ENCODE data around the gene NELFE. TPM values are rescaled to one million over a fixed set of nuclear protein-coding genes. Genes with fewer than 3 reads are reported as not detected.
"Not testable (repeated sequence)": the region's sequence is repeated elsewhere in the genome, so short reads cannot be mapped to it uniquely, and the experiment has no call there.

The NELFE gene, protein sequence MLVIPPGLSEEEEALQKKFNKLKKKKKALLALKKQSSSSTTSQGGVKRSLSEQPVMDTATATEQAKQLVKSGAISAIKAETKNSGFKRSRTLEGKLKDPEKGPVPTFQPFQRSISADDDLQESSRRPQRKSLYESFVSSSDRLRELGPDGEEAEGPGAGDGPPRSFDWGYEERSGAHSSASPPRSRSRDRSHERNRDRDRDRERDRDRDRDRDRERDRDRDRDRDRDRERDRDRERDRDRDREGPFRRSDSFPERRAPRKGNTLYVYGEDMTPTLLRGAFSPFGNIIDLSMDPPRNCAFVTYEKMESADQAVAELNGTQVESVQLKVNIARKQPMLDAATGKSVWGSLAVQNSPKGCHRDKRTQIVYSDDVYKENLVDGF
- total RNA-seq = 67.2 and 71.8 TPM in 2 replicates
- long read RNA-seq, transcript NELFE-208 (10 exons, 1,543 nt) = minor isoform, 6 of 146 reads
- long read RNA-seq, transcript NELFE-202 (11 exons, 1,584 nt) = major isoform, 94 of 146 reads
- long read RNA-seq, partial matches to known transcripts = 13 of 146 reads
- long read RNA-seq, other reads (novel, unspliced or antisense) = 33 of 146 reads

DNA sequence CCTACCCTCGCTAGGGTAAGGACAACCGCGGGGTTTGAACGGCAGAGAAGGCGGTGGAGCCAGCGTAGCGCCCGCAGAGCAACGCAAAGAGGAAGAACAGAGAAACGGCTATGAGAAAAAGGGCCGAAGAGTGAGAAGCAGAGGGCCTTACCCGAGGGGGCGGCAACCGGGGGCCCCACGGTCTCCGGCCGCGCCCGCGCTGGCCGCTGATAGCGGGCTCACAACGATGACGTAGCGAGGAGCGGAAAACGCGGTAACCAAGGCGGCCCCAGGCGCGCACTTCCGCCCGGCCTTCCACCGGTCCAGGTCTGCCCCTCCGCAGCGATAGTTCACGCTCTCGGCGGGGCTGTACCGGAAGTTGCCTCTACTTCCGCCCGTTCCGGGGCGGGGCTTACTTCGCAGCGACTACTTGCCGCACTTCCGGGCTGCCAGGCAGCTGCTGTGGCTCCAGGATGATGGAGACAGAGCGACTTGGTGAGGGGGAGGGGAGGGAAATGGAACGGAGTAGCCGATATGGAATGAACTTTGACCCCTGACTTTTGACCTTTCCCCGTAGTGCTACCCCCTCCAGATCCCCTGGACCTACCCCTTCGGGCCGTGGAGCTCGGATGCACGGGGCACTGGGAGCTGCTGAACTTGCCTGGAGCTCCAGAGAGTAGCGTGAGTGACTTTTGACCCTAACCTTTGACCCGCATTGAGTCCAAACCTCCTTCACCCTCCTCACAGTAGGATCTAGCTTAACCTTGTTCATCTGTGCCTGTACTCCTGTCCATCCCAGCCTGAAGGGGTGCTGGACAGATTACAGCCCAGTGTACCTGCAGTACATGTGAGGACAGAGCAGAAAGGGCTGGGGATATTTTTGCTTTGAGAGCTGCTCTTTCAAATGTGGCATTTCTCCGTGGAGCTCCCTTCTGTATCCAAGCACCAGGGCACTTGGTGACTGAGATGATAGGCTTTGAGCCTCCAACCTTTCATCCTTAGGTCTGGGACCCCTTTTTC, at the start of gene NELFE, which contains the start of gene SKIC2:
Gene NELFE (minus strand): TSS at position 231 of the 999 bp plus-strand sequence. CDS start 525 bp downstream, outside the sequence.
Gene SKIC2 (plus strand): TSS at position 435 of the 999 bp plus-strand sequence. CDS start 18 bp downstream, at position 453.
- DNase-seq (ENCODE audit: low spot score, unreplicated experiment) = peak; percentile 95
- TF ChIP-seq, protein P1, sequence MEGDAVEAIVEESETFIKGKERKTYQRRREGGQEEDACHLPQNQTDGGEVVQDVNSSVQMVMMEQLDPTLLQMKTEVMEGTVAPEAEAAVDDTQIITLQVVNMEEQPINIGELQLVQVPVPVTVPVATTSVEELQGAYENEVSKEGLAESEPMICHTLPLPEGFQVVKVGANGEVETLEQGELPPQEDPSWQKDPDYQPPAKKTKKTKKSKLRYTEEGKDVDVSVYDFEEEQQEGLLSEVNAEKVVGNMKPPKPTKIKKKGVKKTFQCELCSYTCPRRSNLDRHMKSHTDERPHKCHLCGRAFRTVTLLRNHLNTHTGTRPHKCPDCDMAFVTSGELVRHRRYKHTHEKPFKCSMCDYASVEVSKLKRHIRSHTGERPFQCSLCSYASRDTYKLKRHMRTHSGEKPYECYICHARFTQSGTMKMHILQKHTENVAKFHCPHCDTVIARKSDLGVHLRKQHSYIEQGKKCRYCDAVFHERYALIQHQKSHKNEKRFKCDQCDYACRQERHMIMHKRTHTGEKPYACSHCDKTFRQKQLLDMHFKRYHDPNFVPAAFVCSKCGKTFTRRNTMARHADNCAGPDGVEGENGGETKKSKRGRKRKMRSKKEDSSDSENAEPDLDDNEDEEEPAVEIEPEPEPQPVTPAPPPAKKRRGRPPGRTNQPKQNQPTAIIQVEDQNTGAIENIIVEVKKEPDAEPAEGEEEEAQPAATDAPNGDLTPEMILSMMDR (IDR thresholded peaks at IDR 0.05; ENCODE audit: unreplicated experiment) = no peak
- H3K4me3 Mint-ChIP-seq (ENCODE audit: low read depth) = peak within 1 kb of the TSS; percentile 98
- H3K27ac Mint-ChIP-seq = peak within 1 kb of the TSS; percentile 98
- H3K27me3 Mint-ChIP-seq = no peaks in the 10 kb centered on the region
- H3K4me1 Mint-ChIP-seq (ENCODE audit: low read depth) = peaks cover 19% of the 10 kb centered on the region
- peaks cover 20% of the 10 kb centered on the region for H3K36me3 Mint-ChIP-seq (ENCODE audit: insufficient read depth)
- no peaks in the 10 kb centered on the region for H3K9me3 Mint-ChIP-seq (ENCODE audit: low read depth)

DNA sequence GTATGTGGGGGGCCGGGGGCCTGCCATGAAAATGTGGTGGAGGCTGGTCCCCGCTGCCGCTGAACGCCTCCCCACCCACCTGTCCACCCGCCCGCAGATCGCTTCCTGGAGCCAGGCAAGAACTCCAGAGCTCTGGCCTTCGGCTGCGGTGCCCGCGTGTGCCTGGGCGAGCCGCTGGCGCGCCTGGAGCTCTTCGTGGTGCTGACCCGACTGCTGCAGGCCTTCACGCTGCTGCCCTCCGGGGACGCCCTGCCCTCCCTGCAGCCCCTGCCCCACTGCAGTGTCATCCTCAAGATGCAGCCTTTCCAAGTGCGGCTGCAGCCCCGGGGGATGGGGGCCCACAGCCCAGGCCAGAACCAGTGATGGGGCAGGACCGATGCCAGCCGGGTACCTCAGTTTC, 49.3 kb upstream of the NELFE start:
- not testable (repeated sequence) for H3K27me3 Mint-ChIP-seq; H3K4me1 Mint-ChIP-seq (ENCODE audit: low read depth); H3K36me3 Mint-ChIP-seq (ENCODE audit: insufficient read depth); H3K9me3 Mint-ChIP-seq (ENCODE audit: low read depth); DNase-seq (ENCODE audit: low spot score, unreplicated experiment); H3K4me3 Mint-ChIP-seq (ENCODE audit: low read depth); H3K27ac Mint-ChIP-seq

DNA sequence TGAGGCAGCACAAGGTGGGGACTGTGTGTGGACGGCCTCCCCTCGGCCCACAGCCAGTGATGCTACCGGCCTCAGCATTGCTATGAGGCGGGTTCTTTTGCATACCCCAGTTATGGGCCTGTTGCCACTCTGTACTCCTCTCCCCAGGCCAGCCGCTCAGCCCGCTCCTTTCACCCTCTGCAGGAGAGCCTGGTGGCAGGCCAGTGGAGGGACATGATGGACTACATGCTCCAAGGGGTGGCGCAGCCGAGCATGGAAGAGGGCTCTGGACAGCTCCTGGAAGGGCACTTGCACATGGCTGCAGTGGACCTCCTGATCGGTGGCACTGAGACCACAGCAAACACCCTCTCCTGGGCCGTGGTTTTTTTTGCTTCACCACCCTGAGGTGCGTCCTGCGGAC, 48.3 kb upstream of the NELFE start:
- DNase-seq (ENCODE audit: low spot score, unreplicated experiment); H3K27me3 Mint-ChIP-seq; H3K27ac Mint-ChIP-seq; H3K4me3 Mint-ChIP-seq (ENCODE audit: low read depth); H3K9me3 Mint-ChIP-seq (ENCODE audit: low read depth); H3K36me3 Mint-ChIP-seq (ENCODE audit: insufficient read depth); H3K4me1 Mint-ChIP-seq (ENCODE audit: low read depth): not testable (repeated sequence)

DNA sequence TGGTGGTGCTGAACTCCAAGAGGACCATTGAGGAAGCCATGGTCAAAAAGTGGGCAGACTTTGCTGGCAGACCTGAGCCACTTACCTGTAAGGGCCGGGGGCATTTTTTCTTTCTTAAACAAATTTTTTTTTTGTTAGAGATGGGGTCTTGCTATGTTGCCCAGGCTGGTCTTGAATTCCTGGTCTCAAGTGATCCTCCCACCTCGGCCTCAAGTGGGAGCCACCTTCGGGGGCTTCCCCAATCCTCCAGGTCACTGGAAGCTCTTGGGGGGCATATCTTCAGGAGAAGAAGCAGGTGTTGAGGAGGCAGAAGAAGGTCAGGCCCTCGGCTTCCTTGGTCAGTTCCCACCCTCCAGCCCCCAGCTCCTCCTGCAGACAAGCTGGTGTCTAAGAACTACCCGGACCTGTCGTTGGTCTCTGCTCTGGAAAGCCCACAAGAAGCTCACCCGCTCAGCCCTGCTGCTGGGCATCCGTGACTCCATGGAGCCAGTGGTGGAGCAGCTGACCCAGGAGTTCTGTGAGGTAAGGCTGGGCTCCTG, 47.3 kb upstream of the NELFE start:
- H3K4me3 Mint-ChIP-seq (ENCODE audit: low read depth); H3K4me1 Mint-ChIP-seq (ENCODE audit: low read depth); DNase-seq (ENCODE audit: low spot score, unreplicated experiment); H3K9me3 Mint-ChIP-seq (ENCODE audit: low read depth); H3K36me3 Mint-ChIP-seq (ENCODE audit: insufficient read depth); H3K27ac Mint-ChIP-seq; H3K27me3 Mint-ChIP-seq: not testable (repeated sequence)

DNA sequence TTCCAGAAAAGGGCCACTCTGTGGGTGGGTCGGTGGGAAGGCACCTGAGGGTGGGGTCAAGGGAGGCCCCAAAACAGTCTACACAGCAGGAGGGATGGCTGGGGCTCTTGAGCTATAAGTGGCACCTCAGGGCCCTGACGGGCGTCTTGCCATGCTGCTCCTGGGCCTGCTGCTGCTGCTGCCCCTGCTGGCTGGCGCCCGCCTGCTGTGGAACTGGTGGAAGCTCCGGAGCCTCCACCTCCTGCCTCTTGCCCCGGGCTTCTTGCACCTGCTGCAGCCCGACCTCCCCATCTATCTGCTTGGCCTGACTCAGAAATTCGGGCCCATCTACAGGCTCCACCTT, 46.7 kb upstream of the NELFE start:
- not testable (repeated sequence) for H3K9me3 Mint-ChIP-seq (ENCODE audit: low read depth); H3K4me1 Mint-ChIP-seq (ENCODE audit: low read depth); DNase-seq (ENCODE audit: low spot score, unreplicated experiment); H3K36me3 Mint-ChIP-seq (ENCODE audit: insufficient read depth); H3K27ac Mint-ChIP-seq; H3K4me3 Mint-ChIP-seq (ENCODE audit: low read depth); H3K27me3 Mint-ChIP-seq

DNA sequence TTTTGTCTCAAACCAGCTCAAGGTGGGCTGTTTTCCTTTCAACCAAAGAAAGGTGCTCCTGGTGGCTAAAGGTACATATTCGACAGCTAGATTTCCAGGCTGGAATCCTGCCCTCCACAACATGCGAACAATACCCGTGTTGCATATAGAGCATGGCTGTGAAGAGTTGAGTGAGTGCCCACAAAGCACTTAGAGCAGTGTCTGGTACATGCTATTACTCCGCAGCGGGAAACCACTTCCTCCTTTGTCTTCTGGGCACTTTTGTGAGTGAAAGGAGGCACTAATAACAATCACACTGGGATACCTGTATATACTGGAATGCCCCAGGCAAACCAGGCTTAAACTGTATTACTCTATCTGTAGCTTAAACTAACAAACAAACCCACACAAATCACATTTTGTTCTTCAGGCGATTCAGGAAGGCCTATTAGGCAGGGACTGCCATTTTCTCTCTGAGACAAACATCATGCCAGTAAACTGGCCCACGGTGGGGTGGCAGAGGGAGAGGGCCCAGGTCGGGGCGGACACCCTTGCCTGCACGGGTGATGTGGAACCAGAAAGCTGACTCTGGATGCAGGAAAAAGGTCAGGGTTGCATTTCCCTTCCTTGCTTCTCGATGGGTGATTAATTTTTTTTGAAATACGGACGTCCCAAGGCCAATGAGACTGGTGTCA, 46.2 kb upstream of the NELFE start:
- H3K36me3 Mint-ChIP-seq (ENCODE audit: insufficient read depth); H3K27me3 Mint-ChIP-seq; H3K4me3 Mint-ChIP-seq (ENCODE audit: low read depth); H3K27ac Mint-ChIP-seq; DNase-seq (ENCODE audit: low spot score, unreplicated experiment); H3K9me3 Mint-ChIP-seq (ENCODE audit: low read depth); H3K4me1 Mint-ChIP-seq (ENCODE audit: low read depth): not testable (repeated sequence)

DNA sequence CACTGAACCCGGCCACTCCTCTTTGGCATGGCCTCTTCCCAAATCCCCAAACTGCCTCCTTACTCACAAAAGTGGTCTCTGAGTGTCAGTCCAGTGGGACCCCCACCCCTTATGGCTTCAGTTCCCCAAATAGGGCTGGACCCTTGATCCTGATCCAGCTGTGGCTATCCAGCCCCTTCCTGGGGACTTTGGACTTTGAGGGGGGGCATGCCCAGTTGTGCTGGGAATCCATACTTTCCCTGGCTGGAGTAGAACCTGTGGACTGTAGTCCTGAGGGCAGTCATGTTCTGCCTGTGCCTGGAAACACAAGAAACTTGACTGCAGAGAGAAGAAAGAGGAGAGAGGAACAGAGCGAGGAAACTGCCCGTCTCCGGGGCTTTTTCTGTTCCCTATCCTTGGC, 45.6 kb upstream of the NELFE start:
- H3K4me1 Mint-ChIP-seq (ENCODE audit: low read depth); H3K27me3 Mint-ChIP-seq; H3K9me3 Mint-ChIP-seq (ENCODE audit: low read depth); H3K27ac Mint-ChIP-seq; DNase-seq (ENCODE audit: low spot score, unreplicated experiment); H3K36me3 Mint-ChIP-seq (ENCODE audit: insufficient read depth); H3K4me3 Mint-ChIP-seq (ENCODE audit: low read depth): not testable (repeated sequence)

DNA sequence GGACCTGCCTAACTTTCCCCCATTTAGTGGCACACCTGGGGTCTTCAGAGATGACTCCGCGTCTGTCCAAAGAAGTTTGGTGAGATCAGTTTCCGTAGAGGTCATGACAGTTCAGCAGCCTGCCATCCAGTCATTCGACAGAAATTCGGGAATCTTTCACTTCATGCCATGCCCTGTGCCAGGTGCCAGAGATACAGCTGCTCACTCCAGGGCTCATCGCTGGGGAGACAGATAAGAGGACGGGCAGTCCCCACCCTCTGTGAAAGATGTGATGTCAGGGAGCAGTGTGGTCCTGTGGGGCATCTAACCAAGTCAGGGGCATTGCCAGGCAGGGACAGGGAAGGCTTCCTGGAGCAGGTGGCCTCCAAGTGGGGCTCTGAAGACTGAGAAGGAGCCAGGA, 44.5 kb upstream of the NELFE start:
- not testable (repeated sequence) for H3K36me3 Mint-ChIP-seq (ENCODE audit: insufficient read depth); H3K4me3 Mint-ChIP-seq (ENCODE audit: low read depth); H3K27me3 Mint-ChIP-seq; DNase-seq (ENCODE audit: low spot score, unreplicated experiment); H3K27ac Mint-ChIP-seq; H3K4me1 Mint-ChIP-seq (ENCODE audit: low read depth); H3K9me3 Mint-ChIP-seq (ENCODE audit: low read depth)

DNA sequence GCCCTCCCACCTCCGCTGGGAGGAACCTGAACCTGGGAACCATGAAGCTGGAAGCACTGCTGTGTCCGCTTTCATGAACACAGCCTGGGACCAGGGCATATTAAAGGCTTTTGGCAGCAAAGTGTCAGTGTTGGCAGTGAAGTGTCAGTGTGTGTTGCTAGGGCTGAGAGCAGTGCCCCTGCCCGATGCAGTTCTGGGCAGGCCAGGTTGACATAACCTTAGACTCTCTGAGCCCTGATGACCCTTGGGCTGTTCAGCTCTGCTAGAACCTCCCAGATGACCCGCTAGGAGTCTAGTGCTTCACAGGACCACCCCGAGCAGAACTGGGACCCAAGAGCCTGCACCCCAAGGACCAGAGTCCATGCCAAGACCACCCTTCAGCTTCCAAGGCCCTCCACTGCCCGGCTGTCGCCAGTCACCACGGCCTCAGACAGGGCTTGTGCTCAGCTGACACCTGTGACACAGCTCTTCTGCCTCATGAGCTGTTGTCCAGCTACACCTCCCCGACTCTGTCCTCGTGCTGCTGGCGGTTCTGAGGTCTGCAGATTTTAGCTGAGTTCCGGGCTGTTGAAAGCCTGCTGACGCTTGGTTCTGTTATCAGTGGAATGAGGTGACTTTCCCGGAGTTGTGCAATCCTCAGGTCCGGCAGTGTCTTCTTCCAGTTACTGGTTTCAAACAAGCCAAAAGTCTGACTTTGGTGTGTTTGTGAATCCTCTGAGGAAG, 43.9 kb upstream of the NELFE start:
- H3K27ac Mint-ChIP-seq; H3K4me3 Mint-ChIP-seq (ENCODE audit: low read depth); DNase-seq (ENCODE audit: low spot score, unreplicated experiment); H3K36me3 Mint-ChIP-seq (ENCODE audit: insufficient read depth); H3K27me3 Mint-ChIP-seq; H3K9me3 Mint-ChIP-seq (ENCODE audit: low read depth); H3K4me1 Mint-ChIP-seq (ENCODE audit: low read depth): not testable (repeated sequence)

DNA sequence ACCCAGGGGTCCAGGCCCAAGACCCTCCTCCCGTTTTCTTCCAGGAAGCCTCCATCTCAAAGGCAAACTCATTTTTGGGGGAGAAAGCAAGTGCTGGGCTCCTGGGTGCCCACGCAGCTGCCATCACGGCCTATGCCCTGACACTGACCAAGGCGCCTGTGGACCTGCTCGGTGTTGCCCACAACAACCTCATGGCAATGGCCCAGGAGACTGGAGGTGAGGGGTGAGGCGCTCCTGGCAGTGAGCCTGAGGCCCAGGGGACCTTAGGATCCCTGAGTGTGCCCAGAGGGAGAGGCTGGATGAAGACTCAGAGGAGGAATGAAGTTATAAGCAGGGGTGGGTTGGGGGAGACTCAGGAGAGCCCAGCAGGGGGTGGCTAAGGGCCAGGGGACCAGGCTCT, 37.6 kb upstream of the NELFE start:
- H3K4me3 Mint-ChIP-seq (ENCODE audit: low read depth) = not testable (repeated sequence)

DNA sequence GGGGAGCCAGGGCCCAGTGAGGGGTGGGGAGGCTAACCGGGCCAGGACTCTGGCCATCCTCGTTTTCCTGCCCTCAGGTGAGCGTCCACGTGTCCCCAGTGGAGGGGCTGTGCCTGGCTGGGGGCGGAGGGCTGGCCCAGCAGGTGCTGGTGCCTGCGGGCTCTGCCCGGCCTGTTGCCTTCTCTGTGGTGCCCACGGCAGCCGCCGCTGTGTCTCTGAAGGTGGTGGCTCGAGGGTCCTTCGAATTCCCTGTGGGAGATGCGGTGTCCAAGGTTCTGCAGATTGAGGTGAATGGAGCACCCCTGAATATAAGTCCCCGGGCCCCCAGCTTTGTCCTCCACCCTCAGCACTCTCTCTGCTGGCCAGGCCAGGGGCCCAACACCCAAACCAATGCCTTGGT, 35.6 kb upstream of the NELFE start:
- H3K9me3 Mint-ChIP-seq (ENCODE audit: low read depth); H3K4me1 Mint-ChIP-seq (ENCODE audit: low read depth); H3K27me3 Mint-ChIP-seq; H3K4me3 Mint-ChIP-seq (ENCODE audit: low read depth); H3K36me3 Mint-ChIP-seq (ENCODE audit: insufficient read depth); DNase-seq (ENCODE audit: low spot score, unreplicated experiment); H3K27ac Mint-ChIP-seq: not testable (repeated sequence)

More for the DNA sequence above, 37.6 kb upstream of the NELFE start:
- not testable (repeated sequence) for H3K4me1 Mint-ChIP-seq (ENCODE audit: low read depth); H3K27me3 Mint-ChIP-seq; H3K36me3 Mint-ChIP-seq (ENCODE audit: insufficient read depth); H3K9me3 Mint-ChIP-seq (ENCODE audit: low read depth); H3K27ac Mint-ChIP-seq; DNase-seq (ENCODE audit: low spot score, unreplicated experiment)
